Prostate gland (tissue), 2 donors: Measurements from ENCODE around the gene COMT.

Source experiments
- POLR2A ChIP-seq: fragments of 450-650 bp; IDR thresholded peaks from one replicate; pipeline ENCODE4 v1.6.1; 2016; ENCODE audit warnings: antibody characterized with exemption, mild to moderate bottlenecking
- POLR2AphosphoS5 ChIP-seq: sonication (generic); formaldehyde crosslinking; IDR thresholded peaks from one replicate; pipeline ENCODE4 v1.6.1; 2017; ENCODE audit warnings: antibody characterized with exemption
- TF ChIP-seq, protein P1 (sequence below), 4 experiments: fragments of 200-600 bp in 2 of 4; fragments of 450-650 bp in 2 of 4; sonication (generic) in 2 of 4; IDR thresholded peaks; 1 replicate in 3 of 4; 2 replicates in 1 of 4; pipeline ENCODE4 v1.5.1; 2016 to 2019; ENCODE audit warnings: antibody characterized with exemption in 4 of 4, mild to moderate bottlenecking in 2 of 4, moderate library complexity in 2 of 4

DNA sequence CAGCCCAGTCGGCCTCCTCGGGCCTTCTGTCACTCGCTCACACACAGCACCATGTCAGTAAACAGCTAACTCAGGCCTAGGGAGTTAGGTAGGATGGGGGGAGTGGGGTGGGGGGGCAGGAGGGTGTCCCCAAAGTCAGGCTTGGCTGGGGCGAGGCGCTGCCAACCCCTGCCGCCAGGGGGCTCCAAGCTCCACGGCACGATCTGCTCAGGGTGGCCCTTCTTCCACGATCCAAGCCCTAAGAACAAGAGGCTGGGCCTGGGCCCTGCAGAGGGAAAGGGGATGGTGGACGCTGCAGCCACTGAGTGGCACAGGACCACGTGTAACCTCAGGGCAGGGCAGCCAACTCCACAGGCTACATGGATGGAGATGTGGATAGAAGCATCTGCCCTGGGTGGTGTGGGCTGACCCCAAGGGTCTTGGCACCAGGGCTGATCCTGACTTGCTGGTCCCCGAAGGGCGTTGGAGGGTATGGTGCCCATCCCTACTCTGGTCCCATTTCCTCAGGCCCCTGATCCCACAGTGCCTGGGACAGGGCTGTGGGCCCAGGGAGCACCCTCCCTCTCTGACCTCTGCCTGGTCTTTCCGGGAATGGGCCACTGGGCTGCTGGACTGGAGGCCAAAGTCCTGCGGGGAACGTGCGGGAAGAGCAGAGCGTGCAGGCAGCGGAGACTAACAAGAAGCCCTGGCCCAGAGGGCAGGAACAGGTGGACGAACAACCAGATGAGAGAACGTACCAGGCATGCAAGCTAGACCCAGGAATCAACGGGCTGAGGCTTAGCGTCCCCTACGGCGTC lies 29.1 kb downstream of the COMT start:
- peak; percentile 24 for TF ChIP-seq POLR2AphosphoS5
- TF ChIP-seq, protein P1, sequence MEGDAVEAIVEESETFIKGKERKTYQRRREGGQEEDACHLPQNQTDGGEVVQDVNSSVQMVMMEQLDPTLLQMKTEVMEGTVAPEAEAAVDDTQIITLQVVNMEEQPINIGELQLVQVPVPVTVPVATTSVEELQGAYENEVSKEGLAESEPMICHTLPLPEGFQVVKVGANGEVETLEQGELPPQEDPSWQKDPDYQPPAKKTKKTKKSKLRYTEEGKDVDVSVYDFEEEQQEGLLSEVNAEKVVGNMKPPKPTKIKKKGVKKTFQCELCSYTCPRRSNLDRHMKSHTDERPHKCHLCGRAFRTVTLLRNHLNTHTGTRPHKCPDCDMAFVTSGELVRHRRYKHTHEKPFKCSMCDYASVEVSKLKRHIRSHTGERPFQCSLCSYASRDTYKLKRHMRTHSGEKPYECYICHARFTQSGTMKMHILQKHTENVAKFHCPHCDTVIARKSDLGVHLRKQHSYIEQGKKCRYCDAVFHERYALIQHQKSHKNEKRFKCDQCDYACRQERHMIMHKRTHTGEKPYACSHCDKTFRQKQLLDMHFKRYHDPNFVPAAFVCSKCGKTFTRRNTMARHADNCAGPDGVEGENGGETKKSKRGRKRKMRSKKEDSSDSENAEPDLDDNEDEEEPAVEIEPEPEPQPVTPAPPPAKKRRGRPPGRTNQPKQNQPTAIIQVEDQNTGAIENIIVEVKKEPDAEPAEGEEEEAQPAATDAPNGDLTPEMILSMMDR (IDR thresholded peaks at IDR 0.05) = peak; percentile 83 to 97 (median 88)
- no peak for TF ChIP-seq POLR2A
